GM19452 (cell line): ENCODE measurements around the gene FSTL4.

Experiments used
- ATAC-seq: cut with Tn5 transposase; IDR thresholded peaks from one replicate; pipeline ENCODE4 v1.9.1; 2021; ENCODE audit not compliant: unreplicated experiment

Gene FSTL4

GRCh38 chr5:133304707-133305216 lies 307.6 kb downstream of the FSTL4 start:
- no peak for ATAC-seq

DNA sequence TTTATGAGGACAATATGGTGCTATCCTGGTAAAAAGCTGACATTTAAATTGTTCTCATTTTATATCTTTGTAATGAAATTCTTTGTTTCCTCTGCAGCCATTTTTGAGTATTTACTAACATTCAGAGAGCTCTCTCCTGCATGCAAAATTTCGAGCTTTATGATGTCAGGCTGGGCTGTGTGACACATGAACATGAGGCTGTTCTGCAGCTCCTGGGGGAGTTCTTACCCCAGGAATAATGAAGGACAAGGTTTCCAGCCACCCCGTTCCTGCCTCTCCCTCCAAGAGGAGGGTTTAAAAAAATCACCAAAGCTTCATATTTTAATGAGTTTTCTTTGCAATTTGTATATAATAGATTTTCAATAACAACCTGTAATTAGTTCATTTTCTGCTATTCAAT lies 308.2 kb downstream of the FSTL4 start:
- no peak for ATAC-seq

GRCh38 chr5:133303298-133303697 lies 309.0 kb downstream of the FSTL4 start:
- ATAC-seq, result no peak

GRCh38 chr5:133299728-133300127 lies 312.6 kb downstream of the FSTL4 start:
- ATAC-seq, result no peak

DNA sequence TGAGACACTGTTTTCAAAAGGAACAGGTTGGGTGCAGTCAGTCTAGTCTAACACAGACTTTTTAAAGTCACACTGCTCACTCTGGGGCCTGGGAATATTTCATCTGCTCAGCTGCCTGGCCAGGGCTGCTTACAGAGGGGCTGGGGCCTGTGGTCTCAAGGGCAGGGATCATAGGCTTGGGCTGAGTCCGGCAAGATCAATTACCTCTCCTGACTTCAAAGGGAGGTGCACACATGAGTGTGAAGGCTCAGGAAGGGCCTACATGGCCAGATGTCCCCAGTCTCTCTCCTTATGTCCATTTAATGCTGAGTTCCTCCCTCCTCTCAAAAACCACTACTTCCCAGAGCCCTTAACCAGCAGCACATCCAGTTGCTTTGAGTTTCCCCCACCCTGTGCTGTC lies 313.3 kb downstream of the FSTL4 start:
- ATAC-seq, result no peak

- ATAC-seq, result no peak
These were observed 313.9 kb downstream of the FSTL4 start for GRCh38 chr5:133298447-133298846.

- ATAC-seq, result no peak
These were observed 315.0 kb downstream of the FSTL4 start for GRCh38 chr5:133297293-133297692.

DNA sequence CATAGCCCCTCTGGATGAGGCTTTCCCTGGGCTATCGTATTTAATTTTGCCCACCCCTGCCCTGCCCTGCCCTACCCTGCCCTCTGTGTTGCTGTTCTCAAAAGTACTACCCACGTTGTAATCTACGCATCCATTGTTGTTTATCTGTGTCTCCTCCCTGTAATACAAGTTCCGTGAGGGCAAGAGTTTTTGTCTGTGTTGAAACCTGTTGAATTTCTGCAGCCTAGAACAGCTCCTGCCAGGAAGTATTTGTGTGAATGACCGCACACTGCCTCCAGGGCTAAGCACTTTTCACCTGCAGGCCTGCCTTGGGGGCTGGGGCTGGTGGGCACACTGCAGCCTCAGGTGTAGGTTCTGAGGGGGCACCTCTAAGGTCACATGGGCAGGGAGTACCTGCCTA lies 315.7 kb downstream of the FSTL4 start:
- no peak for ATAC-seq

DNA sequence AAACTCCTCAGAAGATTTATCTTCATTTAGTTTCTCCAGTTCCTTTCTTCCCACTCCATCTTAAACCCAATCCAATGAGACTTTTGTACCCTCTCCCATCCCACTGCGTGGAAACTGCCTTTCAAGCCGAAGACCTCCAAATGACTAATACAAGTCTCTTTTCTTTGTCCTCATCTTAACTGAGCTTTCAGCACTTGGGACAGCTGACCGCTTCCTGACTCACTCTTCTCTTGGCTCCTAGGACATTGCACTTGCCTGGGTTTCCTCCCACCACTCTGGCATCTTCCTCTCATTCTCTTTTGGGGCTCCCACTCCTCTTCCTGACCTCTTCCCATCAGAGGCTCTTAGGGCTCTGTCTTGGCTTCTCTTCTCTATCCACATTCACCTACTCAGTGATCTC lies 316.8 kb downstream of the FSTL4 start:
- ATAC-seq, result no peak

DNA sequence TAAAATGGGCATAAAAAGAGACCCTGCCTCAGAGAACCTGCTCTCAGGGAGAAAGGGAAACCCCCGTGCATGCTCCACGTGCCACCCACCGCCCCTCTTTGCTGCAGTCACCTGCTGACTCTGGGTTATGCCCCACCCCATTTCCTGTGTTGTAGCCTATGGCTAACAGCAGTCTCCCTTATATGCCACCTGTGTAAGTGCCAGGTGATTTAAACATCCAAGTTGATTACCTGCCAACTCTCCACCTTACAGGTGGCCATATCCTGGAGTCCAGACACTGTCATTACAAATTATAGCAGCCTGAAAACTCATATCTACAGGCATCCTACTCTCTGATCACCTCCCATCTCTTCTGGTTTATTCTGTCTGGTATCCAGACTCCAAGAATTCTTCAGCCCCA lies 318.0 kb downstream of the FSTL4 start:
- no peak for ATAC-seq

DNA sequence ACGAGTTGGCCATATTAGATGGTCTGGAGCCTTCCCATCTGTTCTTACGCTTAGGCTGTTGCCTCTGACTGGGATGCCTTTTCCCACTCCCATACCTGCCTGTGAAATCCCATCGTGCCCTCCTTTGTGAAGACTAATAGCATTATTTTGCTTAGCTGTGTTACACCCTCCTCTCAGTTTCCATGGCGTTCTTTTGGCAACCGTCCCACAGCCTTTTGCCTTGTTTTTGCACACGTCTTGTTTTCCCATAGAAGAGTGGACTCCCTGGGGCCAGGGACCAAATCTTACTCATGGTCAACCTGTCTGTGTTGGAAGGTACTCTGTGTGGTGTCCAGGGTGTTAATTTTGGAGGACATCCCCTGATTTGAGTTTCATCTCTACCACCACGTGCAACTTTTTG lies 318.4 kb downstream of the FSTL4 start:
- ATAC-seq, result no peak

- no peak for ATAC-seq
These were observed 320.0 kb downstream of the FSTL4 start for GRCh38 chr5:133292300-133292699.

DNA sequence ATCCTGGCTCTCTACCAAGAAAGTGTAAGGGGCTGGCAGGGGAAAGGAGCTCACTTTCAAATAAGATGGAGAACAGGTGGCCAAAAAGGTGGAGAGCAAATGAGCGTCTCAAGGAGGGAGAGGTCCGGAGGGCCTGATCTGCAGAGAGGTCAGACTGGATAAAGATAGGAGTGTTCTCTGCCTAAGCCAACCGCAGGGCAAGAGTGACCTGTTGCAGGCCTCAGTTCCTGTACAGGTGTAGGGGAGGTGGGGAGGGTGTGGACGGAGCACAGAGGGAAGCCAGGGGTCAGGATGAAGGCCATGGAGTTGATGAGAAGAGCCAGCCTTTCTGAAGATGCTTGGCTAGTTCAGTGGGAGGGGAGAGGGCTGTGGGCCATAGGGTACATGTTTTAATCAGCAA lies 320.8 kb downstream of the FSTL4 start:
- ATAC-seq, result no peak

DNA sequence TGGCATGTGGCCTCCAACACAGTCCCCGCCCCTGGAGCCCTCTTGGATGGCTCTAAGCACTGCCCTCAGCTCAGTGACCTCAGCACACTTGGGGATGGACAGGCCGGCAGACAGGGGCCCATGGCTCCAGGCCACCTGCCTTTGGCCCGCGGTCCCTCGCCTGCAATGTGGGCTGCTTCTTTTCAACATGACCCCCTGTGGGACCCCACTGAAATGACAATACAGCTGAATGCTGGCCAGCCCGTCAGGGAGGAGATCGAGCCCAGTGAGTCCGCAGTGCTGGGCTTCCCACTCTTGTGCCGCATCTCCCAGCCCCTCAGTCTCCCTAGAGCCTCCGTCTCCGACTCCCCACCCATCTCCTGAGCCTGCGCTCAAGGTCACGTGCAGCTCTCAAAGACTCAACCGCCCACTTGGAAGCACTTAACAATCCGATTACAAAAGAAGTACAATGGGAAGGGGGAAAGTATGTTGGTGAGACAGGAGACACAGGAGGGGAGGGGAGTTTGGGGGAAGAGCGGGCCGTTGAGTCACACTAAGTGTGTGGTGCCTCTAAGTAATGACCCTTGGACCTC lies 321.6 kb downstream of the FSTL4 start:
- no peak for ATAC-seq

DNA sequence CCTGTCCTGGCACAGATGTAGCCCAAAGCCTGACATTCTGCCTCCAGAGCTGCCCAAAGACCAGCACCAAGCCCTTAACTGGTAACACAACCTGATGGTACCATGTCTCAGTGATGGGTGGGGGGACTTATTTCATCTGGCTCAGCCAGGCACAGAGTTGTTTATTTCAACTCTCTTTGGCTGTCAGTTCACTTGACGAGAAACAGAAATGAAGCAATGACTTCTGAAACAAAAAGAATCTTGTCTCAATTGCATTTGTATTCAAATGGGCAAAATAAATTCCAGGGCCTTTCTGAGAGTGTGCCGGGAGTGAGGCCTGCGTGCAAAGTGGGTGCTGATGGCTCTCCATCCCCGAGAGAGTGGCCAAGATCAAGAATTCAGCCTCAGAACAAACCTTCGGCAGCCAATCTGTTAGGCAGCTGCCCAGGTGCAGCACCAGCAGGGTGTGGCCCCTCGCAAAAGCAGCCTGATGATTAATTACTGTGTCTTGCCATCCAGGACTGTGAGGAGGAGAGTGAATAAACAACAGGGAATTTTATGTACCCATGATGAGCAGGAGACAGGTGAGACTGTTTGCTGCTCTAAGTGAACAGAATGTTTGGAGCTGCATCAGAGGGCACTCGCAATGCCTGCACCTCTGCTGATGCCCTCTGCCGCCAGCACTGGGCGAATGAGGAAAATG lies 322.5 kb downstream of the FSTL4 start:
- ATAC-seq, result no peak

DNA sequence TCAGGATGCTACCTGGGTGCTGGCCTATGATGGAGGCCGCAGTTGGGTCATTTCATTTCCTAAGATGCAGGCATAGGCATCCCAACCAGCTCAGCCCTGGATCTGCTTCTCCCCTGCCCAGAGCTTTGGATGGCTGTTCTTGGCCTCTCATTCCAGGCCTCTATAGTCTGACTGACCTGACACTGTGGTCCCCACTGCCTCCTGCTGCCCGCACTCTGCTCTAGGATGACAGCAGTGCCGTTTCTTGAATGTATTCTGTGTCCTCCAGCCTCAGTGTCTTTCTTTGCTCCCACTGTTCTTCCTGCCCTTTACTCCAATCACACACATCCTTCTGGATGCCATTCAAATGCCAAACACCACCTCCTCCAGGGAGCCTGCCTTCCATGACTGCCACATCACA lies 324.8 kb downstream of the FSTL4 start:
- no peak for ATAC-seq

- no peak for ATAC-seq
These were observed 325.9 kb downstream of the FSTL4 start for GRCh38 chr5:133286483-133286882.

GRCh38 chr5:133285583-133286021 lies 326.7 kb downstream of the FSTL4 start:
- no peak for ATAC-seq

- no peak for ATAC-seq
These were observed 328.0 kb downstream of the FSTL4 start for GRCh38 chr5:133284306-133284705.

DNA sequence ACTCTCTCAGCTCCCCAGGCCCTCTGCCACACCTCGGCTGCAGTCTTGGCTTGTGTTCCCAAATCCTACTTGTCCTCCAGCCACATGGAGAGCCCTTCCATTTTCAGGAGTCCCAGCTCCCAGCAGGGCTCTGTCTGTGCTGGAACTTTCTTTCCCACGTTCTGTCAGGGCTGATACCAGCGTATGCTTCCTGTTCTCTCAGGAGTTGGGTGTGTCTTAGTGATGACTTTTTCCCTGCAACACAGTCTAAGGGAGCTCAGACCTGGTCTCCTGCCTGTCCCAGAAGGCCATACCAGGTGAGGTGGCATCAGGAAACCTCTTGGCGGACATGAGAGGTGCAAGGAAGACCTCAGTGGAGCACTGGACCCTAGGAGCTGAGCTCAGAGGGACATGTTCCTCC lies 334.0 kb downstream of the FSTL4 start:
- ATAC-seq, result no peak

DNA sequence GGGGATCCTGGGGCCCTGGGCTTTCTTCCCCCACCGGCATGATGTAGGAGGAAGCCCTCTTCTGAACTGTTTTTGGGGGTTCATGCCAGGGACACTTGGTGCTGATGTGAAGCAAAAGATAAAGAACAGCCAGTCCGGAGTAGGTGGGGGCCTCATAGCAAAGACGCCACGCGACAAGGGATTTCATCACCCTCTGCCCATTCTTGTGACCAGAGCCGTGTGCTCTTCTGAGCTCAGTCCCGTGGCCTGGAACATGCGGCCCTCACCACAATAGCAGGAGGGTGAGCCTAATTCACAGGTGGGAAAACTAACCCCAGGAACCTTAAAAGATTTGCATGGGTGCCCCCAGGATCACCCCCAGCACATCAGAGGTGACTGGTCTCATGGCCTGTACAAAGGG lies 334.6 kb downstream of the FSTL4 start:
- ATAC-seq, result no peak

GRCh38 chr5:133276171-133276570 lies 336.2 kb downstream of the FSTL4 start:
- ATAC-seq, result no peak

GRCh38 chr5:133275631-133276030 lies 336.7 kb downstream of the FSTL4 start:
- ATAC-seq, result no peak
